ENCODE results near the gene UBTF.
A peak's percentile ranks its signal among the peaks of the same experiment; 100 is the strongest.

DNA sequence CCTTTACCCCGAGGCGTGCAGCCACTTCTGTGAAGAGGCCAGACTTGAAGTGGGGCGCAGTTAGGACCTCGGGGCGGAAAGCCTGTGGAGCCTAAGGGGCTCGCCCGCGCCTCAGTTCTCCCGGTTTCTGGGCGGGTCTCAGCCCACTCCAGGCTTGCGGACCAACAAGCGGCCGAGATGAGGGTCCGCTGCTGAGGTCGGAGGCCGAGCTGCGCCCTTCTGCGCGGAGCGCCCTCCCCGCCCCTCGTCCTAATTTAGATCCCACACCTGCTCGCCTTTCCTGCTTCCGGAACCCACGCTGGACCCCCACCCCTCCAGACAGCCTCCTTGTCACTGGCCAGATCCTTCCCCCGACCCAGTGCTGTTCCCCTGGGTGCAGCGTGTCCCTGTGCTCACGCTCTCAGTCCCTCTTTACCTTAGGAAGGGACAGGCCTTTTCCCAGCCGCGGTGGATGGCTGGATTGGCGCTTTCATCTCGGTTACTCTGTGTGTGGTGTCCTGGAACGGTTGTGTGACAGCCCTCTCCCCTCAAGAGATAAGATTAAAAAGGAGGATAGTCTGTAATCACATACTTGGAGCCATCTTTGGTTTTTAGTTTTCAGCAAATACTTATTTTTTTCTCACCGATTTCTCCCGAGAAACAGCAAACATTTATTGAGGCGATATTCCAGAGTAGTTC is 18.9 kb downstream of the UBTF start:
- TF ChIP-seq, protein P1, sequence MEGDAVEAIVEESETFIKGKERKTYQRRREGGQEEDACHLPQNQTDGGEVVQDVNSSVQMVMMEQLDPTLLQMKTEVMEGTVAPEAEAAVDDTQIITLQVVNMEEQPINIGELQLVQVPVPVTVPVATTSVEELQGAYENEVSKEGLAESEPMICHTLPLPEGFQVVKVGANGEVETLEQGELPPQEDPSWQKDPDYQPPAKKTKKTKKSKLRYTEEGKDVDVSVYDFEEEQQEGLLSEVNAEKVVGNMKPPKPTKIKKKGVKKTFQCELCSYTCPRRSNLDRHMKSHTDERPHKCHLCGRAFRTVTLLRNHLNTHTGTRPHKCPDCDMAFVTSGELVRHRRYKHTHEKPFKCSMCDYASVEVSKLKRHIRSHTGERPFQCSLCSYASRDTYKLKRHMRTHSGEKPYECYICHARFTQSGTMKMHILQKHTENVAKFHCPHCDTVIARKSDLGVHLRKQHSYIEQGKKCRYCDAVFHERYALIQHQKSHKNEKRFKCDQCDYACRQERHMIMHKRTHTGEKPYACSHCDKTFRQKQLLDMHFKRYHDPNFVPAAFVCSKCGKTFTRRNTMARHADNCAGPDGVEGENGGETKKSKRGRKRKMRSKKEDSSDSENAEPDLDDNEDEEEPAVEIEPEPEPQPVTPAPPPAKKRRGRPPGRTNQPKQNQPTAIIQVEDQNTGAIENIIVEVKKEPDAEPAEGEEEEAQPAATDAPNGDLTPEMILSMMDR (IDR thresholded peaks at IDR 0.05), result no peak
- TF ChIP-seq POLR2A (IDR thresholded peaks at IDR 0.05) (peak in 1 of 2 donors; percentile 29), EP300 (IDR thresholded peaks at IDR 0.05) (no peak)
